ENCODE data around the gene PRKAR2A. TPM values are rescaled to one million over a fixed set of nuclear protein-coding genes. Genes with fewer than 3 reads are reported as not detected.
"Not testable (repeated sequence)": the region's sequence is repeated elsewhere in the genome, so short reads cannot be mapped to it uniquely, and the experiment has no call there.

The PRKAR2A gene
- total RNA-seq, 2 donors from 2014 or later: 26.8 to 28.5 TPM

DNA sequence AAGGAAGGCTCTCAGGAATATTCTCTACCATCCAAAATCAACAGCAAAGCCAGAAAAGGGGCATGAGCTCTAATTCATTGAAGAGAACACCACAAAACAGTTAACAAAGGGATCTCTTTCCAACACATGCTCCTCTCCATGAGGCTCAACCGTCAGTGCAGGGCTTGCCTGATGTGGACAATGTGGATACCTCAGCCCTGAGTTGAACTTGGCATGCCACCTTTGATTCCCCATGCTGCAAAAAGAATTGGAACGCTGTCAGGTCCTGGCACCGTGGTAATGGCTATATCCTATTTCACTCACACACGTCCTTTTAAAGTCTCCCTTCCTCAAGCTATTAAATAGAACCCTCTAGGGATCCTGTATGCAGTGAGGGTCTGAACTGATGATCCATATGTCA is 100.0 kb downstream of the PRKAR2A start:
- no peak for TF ChIP-seq CTCF (IDR thresholded peaks at IDR 0.05)
- Histone ChIP-seq H3K4me3 (no peak overlapping the region), H3K27ac (peak overlapping the region; percentile 53 to 78), H3K36me3 (peaks cover 29% of the 10 kb centered on the region), H3K27me3 (no peaks in the 10 kb centered on the region), H3K9me3 (no peaks in the 10 kb centered on the region), H3K4me1 (peaks cover 0 to 24% of the 10 kb centered on the region in 2 donors)
- DNase-seq (ENCODE audit: low spot score): no peak

DNA sequence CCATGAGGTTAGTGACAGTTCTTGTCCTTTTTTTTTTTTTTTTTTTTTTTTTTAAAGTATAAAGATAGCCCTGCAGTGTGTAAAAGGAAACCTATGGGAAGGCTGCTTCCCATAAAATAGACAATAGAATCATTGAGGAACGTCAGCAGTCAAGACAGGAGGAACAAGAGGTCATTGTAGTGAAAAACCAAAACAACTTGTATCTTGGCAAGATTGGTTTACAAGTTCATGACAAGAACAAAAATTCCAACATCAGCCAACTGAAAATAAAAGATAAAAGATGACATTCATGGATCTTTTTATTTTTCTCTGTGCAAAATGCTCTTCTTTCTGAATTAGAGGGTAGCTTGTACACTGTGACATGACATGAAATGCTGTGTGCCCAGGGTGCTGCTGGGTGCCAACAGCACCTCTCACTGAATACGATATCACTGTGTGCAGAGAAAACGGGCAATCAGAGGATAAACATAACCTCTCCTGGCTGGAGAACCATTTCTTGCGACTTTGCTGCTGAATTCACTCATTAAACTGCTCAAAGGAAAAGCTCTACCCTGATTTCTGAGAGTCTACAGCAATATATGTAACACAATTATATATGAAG is 100.6 kb downstream of the PRKAR2A start:
- no peaks in the 10 kb centered on the region for H3K27me3 ChIP-seq
- H3K36me3 ChIP-seq: peaks cover 29% of the 10 kb centered on the region
- TF ChIP-seq CTCF (IDR thresholded peaks at IDR 0.05): no peak
- H3K4me1 ChIP-seq: peaks cover 0 to 24% of the 10 kb centered on the region in 2 donors
- no peak overlapping the region for H3K4me3 ChIP-seq
- H3K27ac ChIP-seq: peak overlapping the region; percentile 53 to 78
- no peak for DNase-seq (ENCODE audit: low spot score)
- H3K9me3 ChIP-seq: no peaks in the 10 kb centered on the region

- H3K4me1 ChIP-seq: peaks cover 0 to 49% of the 10 kb centered on the region in 2 donors
- DNase-seq (ENCODE audit: low spot score): no peak
- H3K4me3 ChIP-seq: no peak overlapping the region
- no peaks in the 10 kb centered on the region for H3K27me3 ChIP-seq
- peaks cover 5% of the 10 kb centered on the region for H3K36me3 ChIP-seq
- no peak overlapping the region for H3K27ac ChIP-seq
- no peak for TF ChIP-seq CTCF (IDR thresholded peaks at IDR 0.05)
- no peaks in the 10 kb centered on the region for H3K9me3 ChIP-seq
These were observed 103.9 kb downstream of the PRKAR2A start for GRCh38 chr3:48743773-48744172.

GRCh38 chr3:48741226-48741625 is 106.4 kb downstream of the PRKAR2A start:
- peaks cover 0 to 48% of the 10 kb centered on the region in 2 donors for H3K4me1 ChIP-seq
- H3K4me3 ChIP-seq; H3K27me3 ChIP-seq; DNase-seq (ENCODE audit: low spot score); H3K9me3 ChIP-seq; H3K36me3 ChIP-seq: not testable (repeated sequence)
- H3K27ac ChIP-seq: peak overlapping the region; percentile 80 to 83

DNA sequence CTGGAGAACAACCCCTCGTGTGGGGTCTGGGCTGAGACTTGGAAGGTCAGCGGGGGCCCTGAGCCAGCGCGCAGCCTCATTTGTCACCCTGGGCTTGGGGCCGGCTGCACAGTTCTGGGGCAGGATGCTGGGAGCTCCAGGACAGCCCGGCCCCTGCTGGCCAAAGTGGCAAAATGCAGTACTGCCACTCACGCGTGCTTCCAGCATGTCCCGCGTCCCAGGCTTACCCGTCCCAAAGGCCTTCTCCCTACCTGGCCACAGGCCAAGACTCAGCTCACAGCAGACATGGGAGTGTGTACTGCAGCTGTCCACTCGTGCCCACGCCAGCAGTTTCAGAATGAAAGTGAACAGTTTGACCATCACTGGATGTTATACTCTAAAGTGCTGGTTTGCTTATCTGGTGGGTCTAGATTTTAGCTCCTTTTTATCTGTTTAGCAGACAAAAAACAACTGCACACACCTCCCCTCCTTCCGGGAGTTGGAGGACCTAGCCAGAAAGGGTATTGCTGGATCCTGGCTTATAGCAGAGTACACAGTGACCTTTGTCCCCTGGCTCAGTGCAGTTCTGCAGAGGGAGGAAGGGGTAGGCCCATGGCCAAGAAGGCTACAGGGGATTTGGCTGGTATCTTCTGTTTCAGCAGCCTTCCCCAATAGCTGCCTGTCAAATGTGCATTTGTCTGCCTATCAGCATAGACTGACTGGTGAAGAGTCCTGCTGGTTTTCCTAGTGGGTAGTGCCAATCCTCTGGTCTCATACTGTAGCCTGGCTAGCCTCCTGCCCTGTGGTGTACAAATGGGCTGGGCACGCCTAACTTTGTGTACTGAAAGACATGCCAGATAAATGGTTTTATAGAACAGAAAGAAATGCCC is 107.5 kb downstream of the PRKAR2A start:
- no peaks in the 10 kb centered on the region for H3K36me3 ChIP-seq
- H3K4me3 ChIP-seq: peak overlapping the region in 1 of 2 donors; percentile 31
- H3K27ac ChIP-seq: peak overlapping the region; percentile 80 to 83
- peak; percentile 91 to 93 for TF ChIP-seq CTCF (IDR thresholded peaks at IDR 0.05)
- peak; percentile 95 for DNase-seq (ENCODE audit: low spot score)
- H3K9me3 ChIP-seq: no peaks in the 10 kb centered on the region
- H3K4me1 ChIP-seq: peaks cover 0 to 50% of the 10 kb centered on the region in 2 donors
- H3K27me3 ChIP-seq: no peaks in the 10 kb centered on the region

DNA sequence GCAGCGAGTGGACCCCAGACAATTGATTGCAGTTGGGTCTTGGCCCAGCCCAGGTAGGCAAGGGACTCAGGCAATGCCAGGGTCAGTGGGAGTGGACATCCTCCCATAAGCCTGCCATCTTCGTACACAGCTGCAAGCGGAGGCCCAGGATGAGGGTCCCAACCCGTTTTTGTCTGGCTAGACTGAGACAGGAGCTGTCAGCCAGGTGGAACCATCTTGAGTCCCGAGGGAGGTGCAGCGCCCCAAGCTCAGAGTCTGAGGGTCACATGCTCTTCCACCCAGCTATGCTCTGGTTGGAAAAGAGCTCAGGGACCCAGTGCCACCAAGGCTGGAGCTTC is 108.1 kb downstream of the PRKAR2A start:
- no peaks in the 10 kb centered on the region for H3K9me3 ChIP-seq
- no peak for TF ChIP-seq CTCF (IDR thresholded peaks at IDR 0.05)
- no peaks in the 10 kb centered on the region for H3K36me3 ChIP-seq
- peak overlapping the region in 1 of 2 donors; percentile 31 for H3K4me3 ChIP-seq
- H3K27ac ChIP-seq: peak overlapping the region; percentile 80 to 83
- no peaks in the 10 kb centered on the region for H3K27me3 ChIP-seq
- peaks cover 0 to 50% of the 10 kb centered on the region in 2 donors for H3K4me1 ChIP-seq
- DNase-seq (ENCODE audit: low spot score): no peak
